HepG2 (cell line): ENCODE data around the gene ZNF888. TPM values are rescaled to one million over a fixed set of nuclear protein-coding genes. Genes with fewer than 3 reads are reported as not detected.
"Not testable (repeated sequence)": the region's sequence is repeated elsewhere in the genome, so short reads cannot be mapped to it uniquely, and the experiment has no call there.

Experiments
- ATAC-seq: fragments of 200-7000 bp; cut with Tn5 transposase; 3 replicates; pipeline ENCODE4 v1.9.1; 2020; ENCODE audit warnings: mild to moderate bottlenecking, moderate library complexity
- BruUV-seq: library from RNA; stranded (reverse); fragments of 400-500 nt; replicated peaks from 2 replicates; lab custom pipeline; 2021; lab: Mats Ljungman, UMichigan
- CTCF ChIA-PET: fragments of 300-600 bp; formaldehyde crosslinking; extraction: SDS; loops from one replicate; lab custom pipeline; 2021; ENCODE audit warnings: low total read pairs, inconsistent platforms, low intra/inter-chr PET ratio; lab: Yijun Ruan, JAX
- POLR2A ChIA-PET: fragments of 350-600 bp; sonication (Branson Sonifier 250); formaldehyde crosslinking; loops from one replicate; lab custom pipeline; 2020; ENCODE audit warnings: antibody characterized with exemption, inconsistent platforms; lab: Yijun Ruan, JAX
- DNase-seq: peaks from one replicate; pipeline ENCODE4 v3.0.0-alpha.2; 2015; ENCODE audit warnings: low spot score
- FAIRE-seq: peaks from 3 replicates; lab custom pipeline; 2011; peaks lifted over from hg19 to GRCh38; lab: Jason Lieb, UNC
- H2AFZ ChIP-seq: one replicate; pipeline ENCODE4 v1.6.1; 2011; ENCODE audit warnings: low read length, inconsistent platforms
- H3K27ac ChIP-seq: fragments of 300-600 bp; 3 replicates; pipeline ENCODE4 v1.8.0; 2011; ENCODE audit warnings: mixed run types, mild to moderate bottlenecking, mixed read lengths, low read length, inconsistent platforms; ENCODE audit not compliant: insufficient read depth; ENCODE audit errors: extremely low read length
- H3K27me3 ChIP-seq, 2 experiments: fragments of 200-600 bp in 1 of 2; 2 replicates in 1 of 2; 3 replicates in 1 of 2; pipeline versions ENCODE4 v1.6.0 to v1.8.0; 2011; ENCODE audit warnings: low read length in 2 of 2, mild to moderate bottlenecking in 2 of 2, moderate library complexity in 2 of 2, inconsistent platforms in 1 of 2; ENCODE audit not compliant: insufficient read depth in 2 of 2, control insufficient read depth in 1 of 2
- H3K36me3 ChIP-seq, 2 experiments: fragments of 200-600 bp in 1 of 2; replicated peaks in 1 of 2; 2 replicates in 1 of 2; 3 replicates in 1 of 2; pipeline versions ENCODE4 v1.5.1 to v1.8.0; 2011; ENCODE audit warnings: low read length in 2 of 2, inconsistent platforms in 1 of 2; ENCODE audit not compliant: insufficient read depth in 2 of 2, control insufficient read depth in 1 of 2
- H3K4me1 ChIP-seq: 2 replicates; pipeline ENCODE4 v1.5.1; 2012; ENCODE audit warnings: low read length, inconsistent platforms; ENCODE audit not compliant: insufficient read depth
- H3K4me2 ChIP-seq: 2 replicates; pipeline ENCODE4 v1.6.0; 2011; ENCODE audit warnings: low read depth, low read length, inconsistent platforms
- H3K4me3 ChIP-seq, 3 experiments: fragments of 200-600 bp in 1 of 3; sonication (generic), shearing (Covaris generic) in 1 of 3; replicated peaks in 1 of 3; 2 replicates each; pipeline ENCODE4 v1.5.1; 2011 to 2016; ENCODE audit warnings: low read length in 3 of 3, inconsistent platforms in 2 of 3, low read depth in 2 of 3, mild to moderate bottlenecking in 2 of 3, control low read depth in 1 of 3, mixed read lengths in 1 of 3; ENCODE audit not compliant: insufficient read depth in 1 of 3
- H3K79me2 ChIP-seq: one replicate; pipeline ENCODE4 v1.6.1; 2011; ENCODE audit warnings: low read length, inconsistent platforms; ENCODE audit not compliant: insufficient read depth
- H3K9ac ChIP-seq: 2 replicates; pipeline ENCODE4 v1.6.0; 2011; ENCODE audit warnings: mild to moderate bottlenecking, low read depth, low read length, inconsistent platforms; ENCODE audit not compliant: insufficient read depth
- H3K9me3 ChIP-seq: 2 replicates; pipeline ENCODE4 v1.5.1; 2012; ENCODE audit warnings: mild to moderate bottlenecking, low read length
- H4K20me1 ChIP-seq: 2 replicates; pipeline ENCODE4 v1.6.0; 2011; ENCODE audit warnings: inconsistent platforms, mild to moderate bottlenecking, low read length, moderate library complexity; ENCODE audit not compliant: insufficient read depth
- CC2D1A ChIP-seq: sonication (generic); formaldehyde crosslinking; IDR thresholded peaks from 2 replicates; pipeline ENCODE4 v1.8.1; 2023; ENCODE audit warnings: mild to moderate bottlenecking, missing genetic modification reagents
- FUBP1 ChIP-seq: sonication (generic); formaldehyde crosslinking; IDR thresholded peaks from 2 replicates; pipeline ENCODE4 v1.5.1; 2020; ENCODE audit warnings: missing genetic modification reagents, mild to moderate bottlenecking, borderline replicate concordance
- HHEX ChIP-seq: IDR thresholded peaks from 2 replicates; pipeline ENCODE4 v1.6.1; 2016; ENCODE audit warnings: control low read depth
- HIC2 ChIP-seq: sonication (generic); formaldehyde crosslinking; IDR thresholded peaks from 2 replicates; pipeline ENCODE4 v1.9.0; 2022; ENCODE audit warnings: low read depth, missing genetic modification reagents
- MAZ ChIP-seq, 2 experiments: sonication (generic) in 1 of 2; formaldehyde crosslinking in 1 of 2; IDR thresholded peaks; 2 replicates each; pipeline versions ENCODE4 v1.5.0 to v1.6.1; 2012 to 2020; ENCODE audit warnings: low read depth in 2 of 2, mild to moderate bottlenecking in 2 of 2, borderline replicate concordance in 1 of 2, improper control_type of control experiment in 1 of 2, low read length in 1 of 2, missing genetic modification reagents in 1 of 2, moderate library complexity in 1 of 2
- NKX3-1 ChIP-seq: sonication (generic); formaldehyde crosslinking; IDR thresholded peaks from 2 replicates; pipeline ENCODE4 v1.5.0; 2020; ENCODE audit warnings: missing genetic modification reagents
- SAFB2 ChIP-seq: sonication (generic); formaldehyde crosslinking; IDR thresholded peaks from 2 replicates; pipeline ENCODE4 v1.5.1; 2020; ENCODE audit warnings: missing genetic modification reagents, low read depth, mild to moderate bottlenecking, borderline replicate concordance
- TP53 ChIP-seq: sonication (generic); formaldehyde crosslinking; conservative IDR thresholded peaks from 2 replicates; pipeline ENCODE4 v1.4.0; 2020; ENCODE audit warnings: missing genetic modification reagents
- ZNF687 ChIP-seq: sonication (generic); formaldehyde crosslinking; IDR thresholded peaks from 2 replicates; pipeline ENCODE4 v1.5.1; 2020; ENCODE audit warnings: mild to moderate bottlenecking, missing genetic modification reagents, moderate library complexity
- WGBS: methylation state at CpG from one replicate; pipeline ENCODE4 v1.1.6; 2017; ENCODE audit warnings: low lambda C conversion rate; 5-methylcytosine and 5-hydroxymethylcytosine counted together
- in situ Hi-C: cut with HindIII; loops from 2 replicates; pipeline ENCODE4 v1.10.0; 2017; ENCODE audit warnings: low pct_unique_long_range_greater_than_20kb; ENCODE audit not compliant: extremely low pct_ligation_motif_present
- intact Hi-C: fragments of 100-400 bp; cut with micrococcal nuclease; formaldehyde crosslinking; loops from one replicate; pipeline ENCODE4 v1.10.0; 2022; ENCODE audit not compliant: unreplicated experiment
- polyA plus RNA-seq, 8 experiments: library from polyadenylated mRNA; depleted of rRNA in 3 of 8; stranded (reverse) in 7 of 8; unstranded in 1 of 8; fragments of >200 nt; fragmentation: Illumina TruSeq in 4 of 8; extraction: Trizol in 4 of 8; gene quantifications; 2 replicates each; pipeline versions ENCODE4 v1.2.1 to v1.2.3, GENCODE V29; 2011 to 2016; ENCODE audit warnings: low read depth in 4 of 8, missing spikeins in 1 of 8, mixed read lengths in 1 of 8; ENCODE audit not compliant: insufficient read depth in 1 of 8
- total RNA-seq, 5 experiments: library from RNA; depleted of rRNA; stranded (reverse); fragments of >200 nt; fragmentation: Illumina TruSeq; extraction: Trizol; gene quantifications; 2 replicates each; pipeline ENCODE4 v1.2.3, GENCODE V29; 2016; ENCODE audit warnings: low read depth in 1 of 5

ZNF888 gene
- total and polyA plus RNA-seq, 2 of the 13 experiments (the other 11 are each of a cell fraction or from before 2014, with no cell fraction given), result 1.7 to 7.6 TPM

GRCh38 chr19:52871466-52871865 is 51.8 kb downstream of the ZNF888 start:
- Histone ChIP-seq H3K9ac (no peak overlapping the region), H2AFZ (no peak overlapping the region), H3K9me3 (peaks cover 30% of the 10 kb centered on the region), H4K20me1 (no peaks in the 10 kb centered on the region), H3K4me2 (no peak overlapping the region), H3K27ac (no peak overlapping the region), H3K79me2 (no peaks in the 10 kb centered on the region), H3K27me3 (no peaks in the 10 kb centered on the region), H3K4me3 (no peak overlapping the region), H3K36me3 (no peaks in the 10 kb centered on the region), H3K4me1 (peaks cover 7% of the 10 kb centered on the region; the same call in 1 of the 2 replicates)
- intact Hi-C loops, result no loop called here
- no peak for DNase-seq
- ChIA-PET POLR2A (no interaction called here), CTCF (no interaction called here)
- ATAC-seq, result no peak
- 8% methylated on average over 3 of the region's 3 CpGs for WGBS
- no peak for FAIRE-seq
- BruUV-seq, result no TSS peak
- no peak for TF ChIP-seq HIC2 (CRISPR knock-in tag)
- no peak for TF ChIP-seq FUBP1
- TF ChIP-seq TP53 (CRISPR knock-in tag), result no peak
- no peak for TF ChIP-seq ZNF687
- no peak for TF ChIP-seq HHEX (CRISPR knock-in tag)
- no peak for TF ChIP-seq SAFB2
- no peak for TF ChIP-seq MAZ (IDR thresholded peaks at IDR 0.05; ENCODE audit: borderline replicate concordance, low read depth, low read length)
- no peak for TF ChIP-seq MAZ (CRISPR knock-in tag; IDR thresholded peaks at IDR 0.05; ENCODE audit: low read depth)
- TF ChIP-seq NKX3-1 (CRISPR knock-in tag), result no peak
- no peak for TF ChIP-seq CC2D1A (CRISPR knock-in tag)
- in situ Hi-C loops, result no loop called here

GRCh38 chr19:52868031-52868430 is 55.2 kb downstream of the ZNF888 start:
- FAIRE-seq, DNase-seq, CTCF ChIA-PET: not testable (repeated sequence)

More at GRCh38 chr19:52868031-52868430, 55.2 kb downstream of the ZNF888 start:
- H3K36me3 ChIP-seq, H3K27ac ChIP-seq, H3K9ac ChIP-seq, H3K4me3 ChIP-seq, in situ Hi-C loops, H3K79me2 ChIP-seq, H3K27me3 ChIP-seq, ATAC-seq, BruUV-seq, H4K20me1 ChIP-seq, H3K4me2 ChIP-seq, H2AFZ ChIP-seq, H3K4me1 ChIP-seq, intact Hi-C loops, POLR2A ChIA-PET: not testable (repeated sequence)
- peaks cover 23% of the 10 kb centered on the region for H3K9me3 ChIP-seq
- WGBS, result 91% methylated on average over 11 of the region's 11 CpGs
